Naive thymus-derived CD4-positive, alpha-beta T cell (primary cell): Measurements from ENCODE around the gene CCDC43. TPM values are rescaled to one million over a fixed set of nuclear protein-coding genes. Genes with fewer than 3 reads are reported as not detected.

Source experiments
- polyA plus RNA-seq, 2 donors: library from polyadenylated mRNA; unstranded; fragments of 300-500 nt; fragmentation: Illumina TruSeq; gene quantifications; one replicate each; pipeline ENCODE4 v1.2.3, GENCODE V29; 2021
- total RNA-seq, 6 experiments: library from RNA in 5 of 6; stranded (reverse) in 5 of 6; gene quantifications; 1 replicate in 5 of 6; 2 replicates in 1 of 6; pipeline ENCODE4 v1.2.3 and lab custom pipeline; 2021 to 2026

Gene CCDC43
- total and polyA plus RNA-seq, 7 experiments from 2014 or later, result 10.2 to 29.1 (median 17.9) TPM

Other genes with a start within 250 kb of the CCDC43 start
- 10 to 100 TPM; 45.0 to 88.5 (median 82.9) TPM for gene GPATCH8, start 186.4 kb downstream of the CCDC43 start, total RNA-seq
- gene GPATCH8, start 186.4 kb downstream of the CCDC43 start, polyA plus RNA-seq, result 10 to 100 TPM; 40.2 to 59.1 TPM
- gene FZD2, start 132.3 kb downstream of the CCDC43 start, total RNA-seq, result 1 to 10 TPM in 1 of 5 experiments, under 1 TPM in 2, not detected in 2; 0.16 to 1.7 (median 0.19) TPM
- under 1 TPM in 1 of 2 donors, not detected in 1; 0.13 TPM for gene FZD2, start 132.3 kb downstream of the CCDC43 start, polyA plus RNA-seq
- under 1 TPM in 1 of 5 experiments, not detected in 4; 0.27 TPM for gene MEIOC, start 33.3 kb downstream of the CCDC43 start, total RNA-seq
- under 1 TPM; 0.14 to 0.61 TPM for gene MEIOC, start 33.3 kb downstream of the CCDC43 start, polyA plus RNA-seq
- 10 to 100 TPM in 1 of 5 experiments, 1 to 10 TPM in 4; 2.8 to 23.1 (median 7.8) TPM for gene DBF4B, start 18.9 kb upstream of the CCDC43 start, total RNA-seq
- under 1 TPM; 0.35 to 0.70 TPM for gene DBF4B, start 18.9 kb upstream of the CCDC43 start, polyA plus RNA-seq
- gene ADAM11, start 69.2 kb upstream of the CCDC43 start, total RNA-seq, result 1 to 10 TPM in 1 of 5 experiments, under 1 TPM in 4; 0.22 to 1.5 (median 0.66) TPM
- under 1 TPM in 1 of 2 donors, not detected in 1; 0.08 TPM for gene ADAM11, start 69.2 kb upstream of the CCDC43 start, polyA plus RNA-seq
- 1 to 10 TPM in 1 of 5 experiments, under 1 TPM in 1, not detected in 3; 0.20 to 1.4 TPM for gene GJC1, start 140.5 kb upstream of the CCDC43 start, total RNA-seq
- gene GJC1, start 140.5 kb upstream of the CCDC43 start, polyA plus RNA-seq, result not detected
- gene HIGD1B, start 158.1 kb upstream of the CCDC43 start, total RNA-seq, result not detected
- gene HIGD1B, start 158.1 kb upstream of the CCDC43 start, polyA plus RNA-seq, result not detected
- 100 to 1,000 TPM in 4 of 5 experiments, 10 to 100 TPM in 1; 94.3 to 157 (median 120) TPM for gene EFTUD2, start 209.7 kb upstream of the CCDC43 start, total RNA-seq
- gene EFTUD2, start 209.7 kb upstream of the CCDC43 start, polyA plus RNA-seq, result 10 to 100 TPM; 53.1 to 68.2 TPM
- gene GFAP, start 225.7 kb upstream of the CCDC43 start, total RNA-seq, result not detected
- gene GFAP, start 225.7 kb upstream of the CCDC43 start, polyA plus RNA-seq, result under 1 TPM in 1 of 2 donors, not detected in 1; 0.16 TPM